GM19043 (cell line): ENCODE data around the gene LEF1.
"Not testable (repeated sequence)": the region's sequence is repeated elsewhere in the genome, so short reads cannot be mapped to it uniquely, and the experiment has no call there.

Experiments used
- ATAC-seq: cut with Tn5 transposase; IDR thresholded peaks from one replicate; pipeline ENCODE4 v1.9.1; 2021; ENCODE audit warnings: low read depth; ENCODE audit not compliant: unreplicated experiment

The LEF1 gene

GRCh38 chr4:108078024-108078733 is 90.6 kb downstream of the LEF1 start:
- no peak for ATAC-seq

GRCh38 chr4:108072300-108072699 is 96.4 kb downstream of the LEF1 start:
- no peak for ATAC-seq

- no peak for ATAC-seq
Measured at GRCh38 chr4:108070775-108071174, 98.0 kb downstream of the LEF1 start.

GRCh38 chr4:108068442-108068841 is 100.3 kb downstream of the LEF1 start:
- ATAC-seq = no peak

GRCh38 chr4:108060686-108061321 is 107.9 kb downstream of the LEF1 start:
- ATAC-seq = no peak

- no peak for ATAC-seq
Measured at GRCh38 chr4:108060164-108060563, 108.6 kb downstream of the LEF1 start.

GRCh38 chr4:108058685-108059440 is 109.9 kb downstream of the LEF1 start:
- ATAC-seq = no peak

GRCh38 chr4:108056418-108056817 is 112.3 kb downstream of the LEF1 start:
- no peak for ATAC-seq

GRCh38 chr4:108055787-108056186 is 112.9 kb downstream of the LEF1 start:
- no peak for ATAC-seq

GRCh38 chr4:108054025-108054638 is 114.6 kb downstream of the LEF1 start:
- peak; percentile 4 for ATAC-seq

GRCh38 chr4:108053251-108053711 is 115.5 kb downstream of the LEF1 start:
- peak; percentile 92 for ATAC-seq

GRCh38 chr4:108052558-108053120 is 116.1 kb downstream of the LEF1 start:
- no peak for ATAC-seq

- ATAC-seq = no peak
Measured at GRCh38 chr4:108051343-108051742, 117.4 kb downstream of the LEF1 start.

GRCh38 chr4:108050166-108051111 is 118.3 kb downstream of the LEF1 start:
- not testable (repeated sequence) for ATAC-seq

GRCh38 chr4:108049406-108049805 is 119.3 kb downstream of the LEF1 start:
- ATAC-seq = no peak

- ATAC-seq = no peak
Measured at GRCh38 chr4:108048997-108049396, 119.7 kb downstream of the LEF1 start.

- ATAC-seq = no peak
Measured at GRCh38 chr4:108048157-108048556, 120.6 kb downstream of the LEF1 start.

- no peak for ATAC-seq
Measured at GRCh38 chr4:108047199-108047598, 121.5 kb downstream of the LEF1 start.

- ATAC-seq = no peak
Measured at GRCh38 chr4:108045687-108046024, 123.1 kb downstream of the LEF1 start.
